GM21529 (cell line): ENCODE results near the gene TRDN.
"Not testable (repeated sequence)": the region's sequence is repeated elsewhere in the genome, so short reads cannot be mapped to it uniquely, and the experiment has no call there.

ENCODE experiments used
- ATAC-seq: cut with Tn5 transposase; IDR thresholded peaks from one replicate; pipeline ENCODE4 v1.9.1; 2021; ENCODE audit not compliant: unreplicated experiment

The TRDN gene

GRCh38 chr6:123632641-123633040 lies 4.1 kb downstream of the TRDN start:
- no peak for ATAC-seq

GRCh38 chr6:123629258-123629941 lies 7.3 kb downstream of the TRDN start:
- no peak for ATAC-seq

- no peak for ATAC-seq
These were observed 11.1 kb downstream of the TRDN start for GRCh38 chr6:123625696-123626095.

- ATAC-seq = no peak
These were observed 14.0 kb downstream of the TRDN start for GRCh38 chr6:123622780-123623179.

- ATAC-seq = no peak
These were observed 17.6 kb downstream of the TRDN start for GRCh38 chr6:123619156-123619555.

GRCh38 chr6:123616942-123617341 lies 19.8 kb downstream of the TRDN start:
- ATAC-seq = no peak

- ATAC-seq = no peak
These were observed 20.7 kb downstream of the TRDN start for GRCh38 chr6:123616016-123616415.

GRCh38 chr6:123610779-123611178 lies 26.0 kb downstream of the TRDN start:
- ATAC-seq = no peak

- ATAC-seq = no peak
These were observed 32.7 kb downstream of the TRDN start for GRCh38 chr6:123604067-123604466.

GRCh38 chr6:123598011-123598410 lies 38.7 kb downstream of the TRDN start:
- peak; percentile 93 for ATAC-seq

- no peak for ATAC-seq
These were observed 42.0 kb downstream of the TRDN start for GRCh38 chr6:123594776-123595175.

GRCh38 chr6:123592426-123592825 lies 44.3 kb downstream of the TRDN start:
- no peak for ATAC-seq

- ATAC-seq = no peak
These were observed 46.8 kb downstream of the TRDN start for GRCh38 chr6:123589973-123590372.

- ATAC-seq = no peak
These were observed 47.4 kb downstream of the TRDN start for GRCh38 chr6:123589317-123589716.

GRCh38 chr6:123588546-123588895 lies 48.2 kb downstream of the TRDN start:
- ATAC-seq = no peak

- no peak for ATAC-seq
These were observed 48.8 kb downstream of the TRDN start for GRCh38 chr6:123587838-123588545.

- not testable (repeated sequence) for ATAC-seq
These were observed 49.3 kb downstream of the TRDN start for GRCh38 chr6:123587407-123587806.

- no peak for ATAC-seq
These were observed 56.4 kb downstream of the TRDN start for GRCh38 chr6:123580331-123580730.

GRCh38 chr6:123575188-123575587 lies 61.6 kb downstream of the TRDN start:
- ATAC-seq = no peak

- no peak for ATAC-seq
These were observed 65.7 kb downstream of the TRDN start for GRCh38 chr6:123570813-123571684.

GRCh38 chr6:123569575-123569974 lies 67.2 kb downstream of the TRDN start:
- no peak for ATAC-seq

- no peak for ATAC-seq
These were observed 71.2 kb downstream of the TRDN start for GRCh38 chr6:123565529-123565928.
